ENCODE measurements around the gene ZFP36L1. TPM values are rescaled to one million over a fixed set of nuclear protein-coding genes. Genes with fewer than 3 reads are reported as not detected.
"Not testable (repeated sequence)": the region's sequence is repeated elsewhere in the genome, so short reads cannot be mapped to it uniquely, and the experiment has no call there.

ZFP36L1 gene
- total RNA-seq, 2 donors from 2014 or later, result 42.4 to 94.9 TPM

DNA sequence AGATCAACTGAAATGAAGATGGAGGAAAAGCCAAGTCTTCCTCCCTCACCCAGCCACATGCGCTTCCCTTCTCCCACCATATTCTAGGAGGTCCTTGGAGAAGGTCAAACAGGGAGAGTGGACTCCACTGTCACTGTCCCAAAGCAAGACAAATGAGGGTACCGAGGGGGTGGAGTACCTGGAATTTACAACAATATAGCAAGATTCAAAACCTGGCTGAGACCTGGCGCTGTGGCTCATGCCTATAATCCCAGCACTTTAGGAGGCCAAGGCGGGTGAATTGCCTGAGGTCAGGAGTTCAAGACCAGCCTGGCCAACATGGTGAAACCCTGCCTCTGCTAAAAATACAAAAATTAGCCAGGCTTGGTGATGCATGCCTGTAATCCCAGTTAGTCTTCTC lies 29.0 kb downstream of the ZFP36L1 start:
- not testable (repeated sequence) for H3K27ac Mint-ChIP-seq; DNase-seq (ENCODE audit: low spot score); H3K27me3 Mint-ChIP-seq; H3K4me1 Mint-ChIP-seq (ENCODE audit: low read depth in 2 of 2); H3K9me3 Mint-ChIP-seq; H3K36me3 Mint-ChIP-seq; H3K4me3 Mint-ChIP-seq; ATAC-seq

DNA sequence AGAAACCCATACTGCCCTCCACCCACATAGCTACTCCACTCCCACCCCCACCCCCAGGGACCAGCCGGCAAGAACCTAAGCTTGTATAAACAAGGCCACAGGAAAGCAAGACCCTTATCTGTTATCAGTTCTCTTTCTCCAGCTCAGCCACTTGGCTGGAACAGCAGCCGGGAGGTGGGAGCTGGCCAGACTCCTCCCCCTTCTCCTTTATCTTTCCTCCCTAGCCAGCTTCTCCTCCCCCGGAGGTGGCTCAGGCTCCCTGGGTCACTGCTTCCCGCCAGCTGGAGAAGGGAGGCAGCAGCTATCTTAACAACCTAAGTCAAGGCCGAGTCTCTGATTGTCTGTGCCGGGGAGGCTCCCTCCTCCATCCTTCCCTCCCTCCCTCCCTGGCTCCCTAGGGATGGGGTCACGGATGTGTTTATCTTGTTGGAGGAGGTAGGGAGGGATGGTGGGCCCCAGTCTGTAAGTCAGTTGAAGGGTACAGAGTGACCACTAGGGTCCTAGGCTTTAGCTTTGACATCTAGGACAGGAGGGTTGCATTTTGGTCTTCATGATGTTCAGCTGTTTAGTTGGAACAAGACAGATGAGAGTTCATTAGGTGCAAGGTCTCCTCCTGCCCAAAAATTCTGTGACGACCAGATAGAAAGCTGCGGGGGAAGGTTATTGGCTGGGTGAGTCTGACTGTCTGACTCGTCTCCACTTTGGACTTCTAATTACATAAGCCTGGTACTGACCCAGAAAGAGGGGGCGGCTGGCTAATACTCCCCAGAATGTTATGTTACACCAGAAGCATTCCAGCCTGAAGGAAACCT lies 29.7 kb downstream of the ZFP36L1 start:
- peaks cover 0 to 1% of the 10 kb centered on the region in 2 donors for H3K4me1 Mint-ChIP-seq (ENCODE audit: low read depth in 2 of 2)
- no peaks in the 10 kb centered on the region for H3K9me3 Mint-ChIP-seq
- H3K36me3 Mint-ChIP-seq, result no peaks in the 10 kb centered on the region
- no peak for ATAC-seq
- H3K4me3 Mint-ChIP-seq, result no peak overlapping the region
- no peak for DNase-seq (ENCODE audit: low spot score)
- H3K27me3 Mint-ChIP-seq, result no peaks in the 10 kb centered on the region
- no peak overlapping the region for H3K27ac Mint-ChIP-seq

DNA sequence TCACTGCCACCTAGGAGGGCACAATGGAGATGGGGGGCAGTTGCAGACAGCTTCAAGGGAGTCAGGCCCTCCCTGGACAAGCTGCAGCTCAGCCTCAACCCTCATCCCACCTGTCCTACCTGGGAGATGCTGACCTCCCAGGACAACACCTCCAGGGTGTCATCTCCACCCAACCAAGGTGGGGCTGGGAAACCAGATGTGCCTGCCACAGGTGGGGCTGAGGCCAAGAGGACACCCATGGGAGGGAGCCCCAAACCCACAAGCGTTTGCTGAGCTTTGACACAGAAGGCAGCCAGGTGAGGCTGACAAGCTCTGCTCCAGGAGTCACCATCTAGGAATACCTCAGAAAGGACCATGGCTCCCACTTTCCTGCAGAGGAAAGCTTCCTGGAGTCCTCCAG lies 31.5 kb downstream of the ZFP36L1 start:
- Mint-ChIP-seq H3K4me3 (no peak overlapping the region), H3K27me3 (no peaks in the 10 kb centered on the region), H3K9me3 (no peaks in the 10 kb centered on the region), H3K4me1 (ENCODE audit: low read depth in 2 of 2) (peaks cover 0 to 10% of the 10 kb centered on the region in 2 donors), H3K27ac (no peak overlapping the region), H3K36me3 (no peaks in the 10 kb centered on the region)
- peak in 1 of 2 donors; percentile 28 for ATAC-seq
- no peak for DNase-seq (ENCODE audit: low spot score)

DNA sequence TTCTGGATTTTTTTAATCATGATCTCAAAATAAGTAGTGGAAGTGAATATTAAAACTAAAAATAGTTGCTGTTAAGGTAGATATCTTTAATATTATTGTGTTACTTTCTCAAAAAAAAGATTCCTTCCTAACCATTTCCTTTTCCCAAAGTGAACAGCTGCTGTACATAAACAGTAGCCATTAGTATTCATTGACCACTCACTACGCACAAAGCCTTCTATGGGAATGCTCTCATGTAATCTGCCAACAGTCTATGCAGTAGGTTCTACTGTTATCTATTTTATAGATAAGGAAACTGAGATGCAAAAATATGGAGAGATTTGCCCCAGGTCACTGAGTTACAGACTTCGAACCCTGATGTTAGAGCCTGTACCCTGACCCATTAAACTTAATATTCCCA lies 32.1 kb downstream of the ZFP36L1 start:
- Mint-ChIP-seq H3K9me3 (no peaks in the 10 kb centered on the region), H3K4me1 (ENCODE audit: low read depth in 2 of 2) (peaks cover 0 to 10% of the 10 kb centered on the region in 2 donors), H3K27ac (no peak overlapping the region), H3K27me3 (no peaks in the 10 kb centered on the region), H3K4me3 (no peak overlapping the region), H3K36me3 (no peaks in the 10 kb centered on the region)
- DNase-seq (ENCODE audit: low spot score), result no peak
- no peak for ATAC-seq

DNA sequence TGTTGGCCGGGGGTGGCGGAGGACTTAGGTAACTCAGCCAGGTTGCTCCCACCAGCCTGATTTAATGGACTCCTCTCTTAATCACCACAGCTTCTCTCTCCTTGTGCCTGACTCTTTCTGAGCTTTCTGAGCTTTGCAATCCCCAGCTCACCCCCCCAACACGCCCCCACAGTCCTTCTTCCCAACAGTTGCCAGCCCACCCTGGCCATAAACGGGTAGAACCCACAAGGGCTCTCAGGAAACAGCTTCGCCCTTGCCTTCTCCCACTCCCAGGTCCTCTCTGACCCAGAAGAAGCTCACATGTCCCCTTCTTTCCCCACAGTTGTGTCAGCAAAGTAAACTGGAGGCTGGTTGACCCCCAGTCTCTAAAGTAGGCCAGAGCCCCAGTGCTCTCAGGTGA lies 32.9 kb downstream of the ZFP36L1 start:
- no peak overlapping the region for H3K27ac Mint-ChIP-seq
- no peak overlapping the region for H3K4me3 Mint-ChIP-seq
- H3K27me3 Mint-ChIP-seq, result no peaks in the 10 kb centered on the region
- no peaks in the 10 kb centered on the region for H3K9me3 Mint-ChIP-seq
- no peaks in the 10 kb centered on the region for H3K36me3 Mint-ChIP-seq
- ATAC-seq (no peak), DNase-seq (ENCODE audit: low spot score) (no peak)
- peaks cover 0 to 10% of the 10 kb centered on the region in 2 donors for H3K4me1 Mint-ChIP-seq (ENCODE audit: low read depth in 2 of 2)

- H3K4me1 Mint-ChIP-seq (ENCODE audit: low read depth in 2 of 2), result peaks cover 0 to 10% of the 10 kb centered on the region in 2 donors
- H3K4me3 Mint-ChIP-seq, result no peak overlapping the region
- H3K27me3 Mint-ChIP-seq, result no peaks in the 10 kb centered on the region
- H3K27ac Mint-ChIP-seq, result no peak overlapping the region
- ATAC-seq (no peak), DNase-seq (ENCODE audit: low spot score) (no peak)
- no peaks in the 10 kb centered on the region for H3K9me3 Mint-ChIP-seq
- no peaks in the 10 kb centered on the region for H3K36me3 Mint-ChIP-seq
Measured at GRCh38 chr14:68759017-68759560, 33.8 kb downstream of the ZFP36L1 start.

- no peaks in the 10 kb centered on the region for H3K36me3 Mint-ChIP-seq
- no peak overlapping the region for H3K27ac Mint-ChIP-seq
- DNase-seq (ENCODE audit: low spot score) (no peak), ATAC-seq (no peak)
- no peaks in the 10 kb centered on the region for H3K9me3 Mint-ChIP-seq
- H3K4me1 Mint-ChIP-seq (ENCODE audit: low read depth in 2 of 2), result peaks cover 0 to 10% of the 10 kb centered on the region in 2 donors
- no peaks in the 10 kb centered on the region for H3K27me3 Mint-ChIP-seq
- no peak overlapping the region for H3K4me3 Mint-ChIP-seq
Measured at GRCh38 chr14:68758301-68758700, 34.6 kb downstream of the ZFP36L1 start.

DNA sequence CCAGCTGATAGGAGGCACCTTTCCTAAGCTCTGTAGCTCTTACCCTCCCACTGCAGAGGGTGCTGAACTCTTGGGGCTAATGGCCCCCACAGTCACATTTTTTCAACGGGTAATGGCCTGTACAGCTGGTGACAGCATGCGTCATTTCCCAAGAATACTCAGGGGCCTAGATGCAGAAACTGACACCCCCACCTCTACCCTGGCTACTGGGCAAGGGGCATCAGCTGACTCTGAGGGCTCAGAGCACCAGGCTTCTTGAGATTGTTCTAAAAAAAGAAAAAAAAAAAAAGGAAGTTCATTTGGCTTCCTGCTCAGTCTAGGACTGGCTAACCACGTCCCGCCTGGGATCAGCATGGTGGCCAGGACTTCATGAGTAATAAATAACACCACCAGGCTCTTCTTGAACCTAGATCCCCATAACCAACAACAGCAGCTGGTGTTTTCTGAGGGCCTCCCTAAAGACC lies 35.2 kb downstream of the ZFP36L1 start:
- H3K27ac Mint-ChIP-seq, result no peak overlapping the region

GRCh38 chr14:68756734-68757133 lies 36.1 kb downstream of the ZFP36L1 start:
- no peaks in the 10 kb centered on the region for H3K9me3 Mint-ChIP-seq
- H3K36me3 Mint-ChIP-seq, result no peaks in the 10 kb centered on the region
- H3K4me3 Mint-ChIP-seq, result no peak overlapping the region
- no peaks in the 10 kb centered on the region for H3K27me3 Mint-ChIP-seq
- DNase-seq (ENCODE audit: low spot score) (no peak), ATAC-seq (no peak)
- no peak overlapping the region for H3K27ac Mint-ChIP-seq
- peaks cover 0 to 10% of the 10 kb centered on the region in 2 donors for H3K4me1 Mint-ChIP-seq (ENCODE audit: low read depth in 2 of 2)

More for the DNA sequence above, 35.2 kb downstream of the ZFP36L1 start:
- H3K9me3 Mint-ChIP-seq, result no peaks in the 10 kb centered on the region
- no peaks in the 10 kb centered on the region for H3K36me3 Mint-ChIP-seq
- H3K4me1 Mint-ChIP-seq (ENCODE audit: low read depth in 2 of 2), result peaks cover 0 to 10% of the 10 kb centered on the region in 2 donors
- peak; percentile 24 to 46 for ATAC-seq
- no peak overlapping the region for H3K4me3 Mint-ChIP-seq
- DNase-seq (ENCODE audit: low spot score), result no peak
- H3K27me3 Mint-ChIP-seq, result no peaks in the 10 kb centered on the region

- Mint-ChIP-seq H3K4me3 (no peak overlapping the region), H3K27ac (no peak overlapping the region), H3K9me3 (no peaks in the 10 kb centered on the region), H3K36me3 (no peaks in the 10 kb centered on the region), H3K4me1 (ENCODE audit: low read depth in 2 of 2) (peaks cover 0 to 10% of the 10 kb centered on the region in 2 donors), H3K27me3 (no peaks in the 10 kb centered on the region)
- DNase-seq (ENCODE audit: low spot score), result no peak
- no peak for ATAC-seq
Measured at GRCh38 chr14:68756000-68756481, 36.8 kb downstream of the ZFP36L1 start.

DNA sequence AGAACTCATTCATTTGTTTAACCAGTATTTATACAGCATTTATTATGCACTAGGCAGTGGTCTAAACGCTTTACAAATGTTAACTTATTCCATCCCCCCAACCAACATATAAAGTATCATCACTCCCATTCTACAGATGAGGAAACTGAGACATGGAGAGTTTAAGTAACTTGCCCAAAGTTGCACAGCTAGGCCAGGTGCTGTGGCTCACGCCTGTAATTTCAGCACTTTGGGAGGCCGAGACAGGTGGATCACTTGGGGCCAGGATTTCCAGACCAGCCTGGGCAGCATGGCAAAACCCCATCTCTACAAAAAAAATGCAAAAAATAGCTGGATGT lies 37.9 kb downstream of the ZFP36L1 start:
- no peaks in the 10 kb centered on the region for H3K36me3 Mint-ChIP-seq
- DNase-seq (ENCODE audit: low spot score) (no peak), ATAC-seq (no peak)
- no peak overlapping the region for H3K27ac Mint-ChIP-seq
- H3K27me3 Mint-ChIP-seq, result no peaks in the 10 kb centered on the region
- peaks cover 0 to 10% of the 10 kb centered on the region in 2 donors for H3K4me1 Mint-ChIP-seq (ENCODE audit: low read depth in 2 of 2)
- no peaks in the 10 kb centered on the region for H3K9me3 Mint-ChIP-seq
- H3K4me3 Mint-ChIP-seq, result no peak overlapping the region

DNA sequence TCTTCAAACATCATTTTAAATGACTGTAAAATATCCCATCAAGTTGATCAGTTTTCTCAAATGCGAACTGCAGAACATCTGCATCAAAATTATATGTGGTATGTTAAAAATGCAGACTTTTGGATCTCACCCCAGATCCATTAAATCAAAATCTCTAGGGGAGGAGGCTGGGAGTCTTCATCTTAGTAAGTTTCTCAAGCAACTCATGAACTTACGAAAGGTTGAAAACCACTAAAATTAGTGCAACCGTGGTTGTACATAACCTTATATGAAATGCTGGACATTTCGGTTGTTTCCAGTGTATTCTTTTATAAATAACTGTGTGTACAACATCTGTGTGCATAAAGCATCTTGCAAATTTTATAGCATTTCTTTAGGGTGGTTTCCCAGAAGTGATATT lies 39.2 kb downstream of the ZFP36L1 start:
- ATAC-seq (no peak), DNase-seq (ENCODE audit: low spot score) (no peak)
- Mint-ChIP-seq H3K4me3 (no peak overlapping the region), H3K27ac (no peak overlapping the region), H3K27me3 (no peaks in the 10 kb centered on the region), H3K36me3 (no peaks in the 10 kb centered on the region), H3K4me1 (ENCODE audit: low read depth in 2 of 2) (peaks cover 0 to 10% of the 10 kb centered on the region in 2 donors), H3K9me3 (no peaks in the 10 kb centered on the region)

DNA sequence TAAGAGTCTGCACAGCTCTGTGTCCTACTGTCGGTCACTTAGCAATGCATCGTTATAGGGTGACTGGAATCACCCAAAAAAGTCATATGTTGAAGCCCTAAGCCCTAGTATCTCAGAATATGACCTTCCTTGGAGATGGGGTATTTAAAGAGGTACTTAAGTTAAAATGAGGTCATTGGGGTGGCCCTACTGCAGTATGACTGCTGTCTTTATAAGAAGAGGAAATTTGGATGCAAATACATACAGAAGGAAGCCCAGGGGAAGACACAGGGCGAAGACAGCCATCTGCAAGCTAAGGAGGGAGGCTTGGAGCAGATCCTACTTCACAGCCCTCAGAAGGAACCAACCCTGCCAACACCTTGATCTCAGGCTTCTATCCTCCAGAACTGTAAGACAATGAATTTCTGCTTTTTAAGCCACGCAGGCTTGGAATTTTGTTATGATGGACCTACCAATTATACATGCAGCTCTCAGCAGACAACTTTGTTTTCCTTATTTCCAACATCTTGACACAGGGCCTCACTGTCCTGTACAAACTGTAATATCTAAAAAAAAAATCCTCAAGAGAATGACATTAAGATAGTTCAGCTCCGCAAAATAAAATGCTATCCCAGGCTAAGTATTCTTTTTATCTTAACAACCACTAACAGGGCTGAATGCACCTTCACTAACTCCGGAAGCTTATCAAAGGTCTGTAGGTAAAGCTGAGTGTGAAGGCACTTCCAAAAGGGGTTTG lies 40.4 kb downstream of the ZFP36L1 start:
- H3K36me3 Mint-ChIP-seq, result no peaks in the 10 kb centered on the region
- no peaks in the 10 kb centered on the region for H3K27me3 Mint-ChIP-seq
- H3K9me3 Mint-ChIP-seq, result no peaks in the 10 kb centered on the region
- H3K27ac Mint-ChIP-seq, result no peak overlapping the region
- ATAC-seq (no peak), DNase-seq (ENCODE audit: low spot score) (no peak)
- H3K4me1 Mint-ChIP-seq (ENCODE audit: low read depth in 2 of 2), result peaks cover 0 to 4% of the 10 kb centered on the region in 2 donors
- H3K4me3 Mint-ChIP-seq, result no peak overlapping the region
